PFSK-1 (cell line): ENCODE results near the gene CACNA1C.

Experiments
- FOXP2 ChIP-seq: optimal IDR thresholded peaks from 2 replicates; pipeline ENCODE3; 2011; ENCODE audit warnings: borderline replicate concordance, control low read depth, inconsistent platforms; ENCODE audit not compliant: insufficient read depth; ENCODE audit errors: extremely low read length, extremely low read depth
- POLR2AphosphoS5 ChIP-seq: IDR thresholded peaks from 2 replicates; pipeline ENCODE4 v1.6.1; 2012; ENCODE audit warnings: low read depth, mild to moderate bottlenecking, control low read depth, low read length, moderate library complexity
- SIN3A ChIP-seq: IDR thresholded peaks from 2 replicates; pipeline ENCODE4 v1.6.1; 2012; ENCODE audit warnings: mild to moderate bottlenecking, low read length, moderate library complexity, borderline replicate concordance; ENCODE audit not compliant: insufficient read depth
- TAF1 ChIP-seq: IDR thresholded peaks from 2 replicates; pipeline ENCODE4 v1.6.1; 2012; ENCODE audit warnings: low read length, control low read depth, borderline replicate concordance; ENCODE audit not compliant: insufficient read depth
- TF ChIP-seq, protein P1 (sequence below), 2 experiments: IDR thresholded peaks; 2 replicates each; pipeline versions ENCODE4 v1.6.1 to v1.8.0; 2011 to 2012; ENCODE audit warnings: low read depth in 2 of 2, low read length in 2 of 2, control low read depth in 1 of 2, inconsistent platforms in 1 of 2, mild to moderate bottlenecking in 1 of 2, moderate library complexity in 1 of 2; ENCODE audit not compliant: insufficient read depth in 1 of 2

Gene CACNA1C

DNA sequence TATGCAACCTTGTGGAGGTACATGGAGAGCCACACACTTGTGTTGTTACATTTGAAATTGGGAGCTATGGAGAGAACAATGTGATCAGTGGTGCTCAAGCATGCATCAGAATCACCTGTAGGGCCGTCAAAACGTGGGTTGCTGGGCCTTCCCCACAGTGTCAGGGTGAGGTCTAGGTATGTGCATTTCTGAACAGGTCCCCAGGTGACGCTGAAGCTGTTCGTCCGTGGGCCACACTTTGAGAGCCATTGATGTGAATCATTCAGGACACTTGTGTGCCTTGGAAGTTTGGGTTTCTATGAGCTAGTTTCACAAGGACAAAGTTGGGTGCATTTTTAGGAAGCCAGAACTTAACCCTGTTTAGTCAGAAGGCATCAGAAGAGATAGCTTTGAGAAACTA is 450.2 kb downstream of the CACNA1C start:
- TF ChIP-seq SIN3A: no peak
- TF ChIP-seq POLR2AphosphoS5: no peak
- no peak for TF ChIP-seq FOXP2
- TF ChIP-seq, protein P1, sequence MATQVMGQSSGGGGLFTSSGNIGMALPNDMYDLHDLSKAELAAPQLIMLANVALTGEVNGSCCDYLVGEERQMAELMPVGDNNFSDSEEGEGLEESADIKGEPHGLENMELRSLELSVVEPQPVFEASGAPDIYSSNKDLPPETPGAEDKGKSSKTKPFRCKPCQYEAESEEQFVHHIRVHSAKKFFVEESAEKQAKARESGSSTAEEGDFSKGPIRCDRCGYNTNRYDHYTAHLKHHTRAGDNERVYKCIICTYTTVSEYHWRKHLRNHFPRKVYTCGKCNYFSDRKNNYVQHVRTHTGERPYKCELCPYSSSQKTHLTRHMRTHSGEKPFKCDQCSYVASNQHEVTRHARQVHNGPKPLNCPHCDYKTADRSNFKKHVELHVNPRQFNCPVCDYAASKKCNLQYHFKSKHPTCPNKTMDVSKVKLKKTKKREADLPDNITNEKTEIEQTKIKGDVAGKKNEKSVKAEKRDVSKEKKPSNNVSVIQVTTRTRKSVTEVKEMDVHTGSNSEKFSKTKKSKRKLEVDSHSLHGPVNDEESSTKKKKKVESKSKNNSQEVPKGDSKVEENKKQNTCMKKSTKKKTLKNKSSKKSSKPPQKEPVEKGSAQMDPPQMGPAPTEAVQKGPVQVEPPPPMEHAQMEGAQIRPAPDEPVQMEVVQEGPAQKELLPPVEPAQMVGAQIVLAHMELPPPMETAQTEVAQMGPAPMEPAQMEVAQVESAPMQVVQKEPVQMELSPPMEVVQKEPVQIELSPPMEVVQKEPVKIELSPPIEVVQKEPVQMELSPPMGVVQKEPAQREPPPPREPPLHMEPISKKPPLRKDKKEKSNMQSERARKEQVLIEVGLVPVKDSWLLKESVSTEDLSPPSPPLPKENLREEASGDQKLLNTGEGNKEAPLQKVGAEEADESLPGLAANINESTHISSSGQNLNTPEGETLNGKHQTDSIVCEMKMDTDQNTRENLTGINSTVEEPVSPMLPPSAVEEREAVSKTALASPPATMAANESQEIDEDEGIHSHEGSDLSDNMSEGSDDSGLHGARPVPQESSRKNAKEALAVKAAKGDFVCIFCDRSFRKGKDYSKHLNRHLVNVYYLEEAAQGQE (IDR thresholded peaks at IDR 0.05; ENCODE audit: insufficient read depth in 1 of 2, low read depth in 2 of 2, low read length in 2 of 2): no peak
- TF ChIP-seq TAF1: no peak

DNA sequence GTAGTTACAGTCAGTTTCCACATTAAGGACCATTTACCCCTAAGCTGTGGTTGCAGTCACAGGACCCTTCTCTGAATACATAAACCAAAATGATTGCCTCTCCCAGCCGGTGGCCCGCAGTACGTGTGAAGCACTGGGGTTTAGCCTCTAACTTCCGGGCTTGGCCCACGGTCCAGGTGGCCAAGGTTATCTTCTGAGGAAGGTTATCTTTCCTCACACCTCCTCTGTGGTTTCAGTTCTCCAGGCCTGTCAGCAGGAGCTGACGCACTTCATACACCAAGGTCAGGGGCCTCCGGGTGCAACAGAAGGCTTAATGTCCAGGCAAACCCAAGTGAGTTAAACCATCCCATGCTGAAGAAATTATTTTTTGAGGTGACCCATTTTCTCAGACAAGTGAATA is 451.0 kb downstream of the CACNA1C start:
- TF ChIP-seq POLR2AphosphoS5 (no peak), SIN3A (no peak), FOXP2 (no peak), TAF1 (no peak)
- TF ChIP-seq, protein P1 (IDR thresholded peaks at IDR 0.05; ENCODE audit: insufficient read depth in 1 of 2, low read depth in 2 of 2, low read length in 2 of 2): no peak

DNA sequence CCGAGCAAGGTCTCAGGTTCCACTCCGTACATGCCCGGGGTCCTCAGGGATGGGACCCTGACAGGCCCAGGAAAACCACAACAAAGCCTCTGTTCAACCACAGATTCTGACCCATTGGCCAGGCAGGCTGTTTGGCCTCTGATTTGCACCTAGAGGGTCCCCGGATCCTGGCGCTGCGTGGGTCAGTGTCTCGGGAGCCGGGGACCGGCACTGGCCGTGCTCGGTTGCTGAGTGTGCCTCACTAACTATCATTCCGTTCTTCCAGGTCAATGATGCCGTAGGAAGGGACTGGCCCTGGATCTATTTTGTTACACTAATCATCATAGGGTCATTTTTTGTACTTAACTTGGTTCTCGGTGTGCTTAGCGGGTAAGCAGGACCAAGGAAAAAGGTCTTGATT is 451.8 kb downstream of the CACNA1C start:
- TF ChIP-seq, protein P1 (IDR thresholded peaks at IDR 0.05; ENCODE audit: insufficient read depth in 1 of 2, low read depth in 2 of 2, low read length in 2 of 2): no peak
- no peak for TF ChIP-seq POLR2AphosphoS5
- TF ChIP-seq TAF1: no peak
- no peak for TF ChIP-seq SIN3A
- no peak for TF ChIP-seq FOXP2

DNA sequence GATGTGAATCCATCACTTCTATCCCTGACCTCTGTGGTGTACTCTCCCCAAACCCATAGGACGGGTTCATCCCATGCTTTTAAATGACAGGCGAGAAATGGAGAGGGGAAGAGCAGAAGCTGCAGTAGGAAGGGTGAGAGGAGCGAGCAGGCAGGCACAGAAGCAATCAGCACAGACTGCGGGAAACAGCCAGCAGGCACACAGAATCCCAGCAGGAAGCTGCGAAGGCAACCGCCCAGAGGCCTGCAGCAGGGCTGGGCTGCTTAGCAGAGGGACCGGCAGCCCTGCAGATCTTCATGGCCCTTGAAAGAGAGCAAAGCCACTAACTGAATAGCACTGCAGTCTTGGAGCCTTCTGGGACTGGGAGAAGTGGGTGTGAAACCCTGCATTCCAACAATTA is 455.0 kb downstream of the CACNA1C start:
- TF ChIP-seq SIN3A (no peak), POLR2AphosphoS5 (no peak), FOXP2 (no peak)

DNA sequence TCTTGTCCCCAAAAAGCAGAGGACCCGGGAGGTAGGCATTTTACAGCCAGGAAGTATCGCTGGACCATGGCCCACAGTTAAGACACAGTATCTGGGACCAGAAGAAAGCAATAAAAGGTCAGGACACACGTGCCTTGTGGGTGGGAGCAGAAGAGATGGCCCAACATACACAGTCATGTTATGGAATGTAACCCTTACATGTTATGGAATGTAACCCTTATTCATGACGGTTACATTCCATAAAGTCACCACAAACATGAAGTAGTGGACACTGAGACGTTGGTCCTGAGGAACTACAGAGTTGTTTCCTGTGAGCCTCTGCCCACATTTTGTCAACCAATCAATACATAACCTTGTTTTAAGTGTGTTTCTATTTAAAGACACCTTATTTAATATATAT is 456.4 kb downstream of the CACNA1C start:
- TF ChIP-seq SIN3A: no peak
- TF ChIP-seq, protein P1 (IDR thresholded peaks at IDR 0.05; ENCODE audit: insufficient read depth in 1 of 2, low read depth in 2 of 2, low read length in 2 of 2): no peak
- no peak for TF ChIP-seq TAF1
- TF ChIP-seq FOXP2: no peak
- TF ChIP-seq POLR2AphosphoS5: no peak
